Mesodermal cell (in vitro differentiated cells): Measurements from ENCODE around the gene ETV5.
A peak's percentile ranks its signal among the peaks of the same experiment; 100 is the strongest.

Experiments used
- H3K27ac ChIP-seq: 2 replicates; pipeline ENCODE4 v1.7.0; 2013; ENCODE audit warnings: mild to moderate bottlenecking, low read depth, low read length, moderate library complexity; ENCODE audit not compliant: severe bottlenecking
- H3K36me3 ChIP-seq: 2 replicates; pipeline ENCODE4 v1.7.1; 2013; ENCODE audit warnings: mild to moderate bottlenecking, low read length, moderate library complexity; ENCODE audit not compliant: control insufficient read depth, insufficient read depth
- H3K4me1 ChIP-seq: one replicate; pipeline ENCODE4 v1.7.1; 2013; ENCODE audit warnings: mild to moderate bottlenecking, low read length; ENCODE audit not compliant: insufficient read depth, control insufficient read depth, poor library complexity, severe bottlenecking
- H3K4me3 ChIP-seq: 2 replicates; pipeline ENCODE4 v1.7.0; 2013; ENCODE audit warnings: low read length, control low read depth, mild to moderate bottlenecking; ENCODE audit not compliant: insufficient read depth, poor library complexity, severe bottlenecking; ENCODE audit errors: extremely low read depth
- H3K9me3 ChIP-seq: 2 replicates; pipeline ENCODE4 v1.7.1; 2013; ENCODE audit warnings: mild to moderate bottlenecking, low read length, moderate library complexity; ENCODE audit not compliant: control insufficient read depth
- WGBS, 2 experiments: methylation state at CpG; one replicate each; pipeline ENCODE4 v1.1.5; 2013; ENCODE audit warnings: missing lambda C conversion rate in 2 of 2; ENCODE audit not compliant: insufficient coverage in 2 of 2; 5-methylcytosine and 5-hydroxymethylcytosine counted together

The ETV5 gene

GRCh38 chr3:186068243-186068552 lies 40.7 kb downstream of the ETV5 start:
- no peak overlapping the region for H3K4me3 ChIP-seq
- H3K36me3 ChIP-seq = peaks cover 53% of the 10 kb centered on the region
- H3K4me1 ChIP-seq = no peaks in the 10 kb centered on the region
- no peaks in the 10 kb centered on the region for H3K9me3 ChIP-seq
- WGBS, 2 experiments = no CpG with 5 or more reads among the region's 2 CpGs
- H3K27ac ChIP-seq = no peak overlapping the region

GRCh38 chr3:186067360-186068242 lies 41.3 kb downstream of the ETV5 start:
- no peaks in the 10 kb centered on the region for H3K9me3 ChIP-seq
- H3K4me3 ChIP-seq = no peak overlapping the region
- peaks cover 53% of the 10 kb centered on the region for H3K36me3 ChIP-seq
- H3K4me1 ChIP-seq = no peaks in the 10 kb centered on the region
- no peak overlapping the region for H3K27ac ChIP-seq
- 96 to 100% methylated on average over 1 to 3 of the region's 9 CpGs for WGBS, 2 experiments

- Histone ChIP-seq H3K4me3 (no peak overlapping the region), H3K9me3 (no peaks in the 10 kb centered on the region), H3K27ac (no peak overlapping the region), H3K4me1 (peaks cover 7% of the 10 kb centered on the region), H3K36me3 (peaks cover 98% of the 10 kb centered on the region)
- WGBS, 2 experiments = 82 to 100% methylated on average over 1 to 2 of the region's 3 CpGs
These were observed 48.7 kb downstream of the ETV5 start for GRCh38 chr3:186060222-186060621.

GRCh38 chr3:186059192-186059591 lies 49.7 kb downstream of the ETV5 start:
- peaks cover 98% of the 10 kb centered on the region for H3K36me3 ChIP-seq
- H3K9me3 ChIP-seq = no peaks in the 10 kb centered on the region
- WGBS, 2 experiments = 88 to 94% methylated on average over 3 to 4 of the region's 6 CpGs
- peaks cover 14% of the 10 kb centered on the region for H3K4me1 ChIP-seq
- H3K27ac ChIP-seq = no peak overlapping the region
- H3K4me3 ChIP-seq = no peak overlapping the region

- Histone ChIP-seq H3K27ac (no peak overlapping the region), H3K4me1 (peaks cover 15% of the 10 kb centered on the region), H3K4me3 (no peak overlapping the region), H3K36me3 (peaks cover 93% of the 10 kb centered on the region), H3K9me3 (no peaks in the 10 kb centered on the region)
- WGBS, 2 experiments = 92% methylated on average over 4 to 6 of the region's 6 CpGs
These were observed 50.7 kb downstream of the ETV5 start for GRCh38 chr3:186058225-186058624.

- 78 to 80% methylated on average over 2 of the region's 4 CpGs for WGBS, 2 experiments
- Histone ChIP-seq H3K4me3 (no peak overlapping the region), H3K9me3 (no peaks in the 10 kb centered on the region), H3K4me1 (peaks cover 15% of the 10 kb centered on the region), H3K36me3 (peaks cover 93% of the 10 kb centered on the region), H3K27ac (peak overlapping the region; percentile 13)
These were observed 51.3 kb downstream of the ETV5 start for GRCh38 chr3:186057594-186057993.

GRCh38 chr3:186054792-186055352 lies 54.0 kb downstream of the ETV5 start:
- Histone ChIP-seq H3K27ac (no peak overlapping the region), H3K9me3 (no peaks in the 10 kb centered on the region), H3K36me3 (peaks cover 93% of the 10 kb centered on the region), H3K4me1 (peaks cover 15% of the 10 kb centered on the region), H3K4me3 (no peak overlapping the region)
- 96 to 100% methylated on average over 3 to 7 of the region's 8 CpGs for WGBS, 2 experiments

- peaks cover 15% of the 10 kb centered on the region for H3K4me1 ChIP-seq
- peaks cover 93% of the 10 kb centered on the region for H3K36me3 ChIP-seq
- WGBS, 2 experiments = 75 to 80% methylated on average over 5 to 8 of the region's 12 CpGs
- no peak overlapping the region for H3K4me3 ChIP-seq
- H3K9me3 ChIP-seq = no peaks in the 10 kb centered on the region
- H3K27ac ChIP-seq = no peak overlapping the region
These were observed 54.7 kb downstream of the ETV5 start for GRCh38 chr3:186053954-186054791.

GRCh38 chr3:186052096-186052840 lies 56.6 kb downstream of the ETV5 start:
- Histone ChIP-seq H3K27ac (no peak overlapping the region), H3K9me3 (no peaks in the 10 kb centered on the region), H3K4me1 (peaks cover 8% of the 10 kb centered on the region), H3K36me3 (peaks cover 94% of the 10 kb centered on the region), H3K4me3 (no peak overlapping the region)
- WGBS, 2 experiments = 86 to 94% methylated on average over 4 of the region's 7 CpGs

- Histone ChIP-seq H3K9me3 (no peaks in the 10 kb centered on the region), H3K4me1 (no peaks in the 10 kb centered on the region), H3K4me3 (no peak overlapping the region), H3K36me3 (peaks cover 77% of the 10 kb centered on the region), H3K27ac (no peak overlapping the region)
- WGBS, 2 experiments = 96 to 100% methylated on average over 4 of the region's 4 CpGs
These were observed 59.9 kb downstream of the ETV5 start for GRCh38 chr3:186049001-186049400.
